Activated CD8-positive, alpha-beta memory T cell treated with anti-CD3 and anti-CD28 coated beads for 4 hours (primary cell): ENCODE data around the gene VWA5B2.

Experiments used
- DNase-seq, 2 donors: peaks; one replicate each; pipeline ENCODE4 v3.0.0-alpha.2; 2020; ENCODE audit warnings: low read depth in 2 of 2

Gene VWA5B2

DNA sequence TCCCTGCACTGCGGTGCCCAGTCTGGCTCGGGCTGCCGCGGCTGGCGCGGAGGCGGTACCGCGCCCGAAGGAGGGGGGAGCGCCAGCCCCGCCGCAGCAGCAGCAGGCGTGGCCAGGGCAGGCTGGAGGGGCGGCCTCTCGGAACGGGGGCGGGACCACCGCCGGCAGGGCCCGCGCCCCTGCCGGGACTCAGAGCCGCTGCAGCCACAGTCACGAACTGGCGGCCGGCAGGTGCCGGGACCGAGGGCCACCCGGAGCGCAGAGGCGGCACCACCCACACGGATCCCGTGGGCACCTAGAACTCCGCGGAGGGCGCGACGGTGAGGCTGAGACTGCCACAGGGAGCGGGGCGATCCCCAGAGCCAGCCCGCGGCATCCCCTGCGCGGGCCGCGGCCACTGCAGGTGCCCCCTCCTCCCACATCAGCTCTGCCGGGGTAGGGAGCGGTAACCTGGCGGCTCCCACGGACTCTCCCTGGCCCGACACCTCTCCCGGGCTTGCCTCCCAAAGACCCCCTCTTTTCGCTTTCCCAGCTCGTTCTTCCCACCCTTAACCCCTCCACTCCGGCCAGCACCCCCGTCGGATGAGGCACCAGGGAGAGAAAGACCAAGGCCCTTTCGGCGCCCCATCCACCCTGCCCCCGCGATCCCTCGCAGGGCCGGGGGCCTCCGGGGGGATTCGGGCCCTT is at the start of gene VWA5B2:
VWA5B2 (plus strand) TSS at position 192 of the 687 bp plus-strand sequence. CDS start 944 bp downstream, outside the sequence.
- DNase-seq, result peak; percentile 44 to 53

DNA sequence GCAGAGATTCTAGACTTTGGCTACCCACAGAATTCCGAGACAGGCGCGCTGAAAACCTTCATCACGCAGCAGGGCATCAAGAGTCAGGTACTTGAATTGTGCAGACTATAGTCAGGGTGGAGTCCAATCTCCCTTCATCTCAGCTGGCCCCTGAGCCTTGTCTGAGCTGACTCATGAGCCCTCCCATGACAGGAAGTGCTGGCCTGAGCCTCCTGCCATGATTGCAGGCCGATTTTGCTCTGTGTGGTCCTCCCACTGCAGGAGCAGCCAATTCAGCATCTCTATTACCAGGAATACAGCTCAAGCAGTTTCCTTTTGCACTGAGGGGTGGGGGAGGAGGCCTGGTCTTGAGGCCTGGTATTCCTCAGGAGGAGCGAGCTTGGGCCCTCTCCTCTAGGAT is 49.2 kb upstream of the VWA5B2 start:
- no peak for DNase-seq

DNA sequence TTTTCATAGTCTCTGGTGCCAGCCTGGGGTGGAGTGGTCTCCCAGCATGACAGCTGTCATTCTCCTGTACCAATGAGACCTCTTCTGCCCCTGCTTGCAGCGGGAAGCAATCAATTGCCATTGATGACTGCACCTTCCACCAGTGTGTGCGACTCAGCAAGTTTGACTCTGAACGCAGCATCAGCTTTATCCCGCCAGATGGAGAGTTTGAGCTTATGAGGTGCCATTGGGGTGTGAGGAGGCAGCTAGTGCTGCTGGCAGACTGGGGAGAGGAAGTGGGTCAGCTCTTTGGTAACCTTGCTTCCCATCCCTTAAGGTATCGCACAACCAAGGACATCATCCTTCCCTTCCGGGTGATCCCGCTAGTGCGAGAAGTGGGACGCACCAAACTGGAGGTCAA is 47.8 kb upstream of the VWA5B2 start:
- DNase-seq, result no peak

DNA sequence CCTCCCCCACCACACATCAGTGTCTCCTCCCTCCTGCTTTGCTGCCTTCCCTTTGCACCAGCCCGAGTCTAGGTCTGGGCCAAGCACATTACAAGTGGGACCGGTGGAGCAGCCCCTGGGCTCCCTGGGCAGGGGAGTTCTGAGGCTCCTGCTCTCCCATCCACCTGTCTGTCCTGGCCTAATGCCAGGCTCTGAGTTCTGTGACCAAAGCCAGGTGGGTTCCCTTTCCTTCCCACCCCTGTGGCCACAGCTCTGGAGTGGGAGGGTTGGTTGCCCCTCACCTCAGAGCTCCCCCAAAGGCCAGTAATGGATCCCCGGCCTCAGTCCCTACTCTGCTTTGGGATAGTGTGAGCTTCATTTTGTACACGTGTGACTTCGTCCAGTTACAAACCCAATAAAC is 45.7 kb upstream of the VWA5B2 start:
- DNase-seq, result no peak

DNA sequence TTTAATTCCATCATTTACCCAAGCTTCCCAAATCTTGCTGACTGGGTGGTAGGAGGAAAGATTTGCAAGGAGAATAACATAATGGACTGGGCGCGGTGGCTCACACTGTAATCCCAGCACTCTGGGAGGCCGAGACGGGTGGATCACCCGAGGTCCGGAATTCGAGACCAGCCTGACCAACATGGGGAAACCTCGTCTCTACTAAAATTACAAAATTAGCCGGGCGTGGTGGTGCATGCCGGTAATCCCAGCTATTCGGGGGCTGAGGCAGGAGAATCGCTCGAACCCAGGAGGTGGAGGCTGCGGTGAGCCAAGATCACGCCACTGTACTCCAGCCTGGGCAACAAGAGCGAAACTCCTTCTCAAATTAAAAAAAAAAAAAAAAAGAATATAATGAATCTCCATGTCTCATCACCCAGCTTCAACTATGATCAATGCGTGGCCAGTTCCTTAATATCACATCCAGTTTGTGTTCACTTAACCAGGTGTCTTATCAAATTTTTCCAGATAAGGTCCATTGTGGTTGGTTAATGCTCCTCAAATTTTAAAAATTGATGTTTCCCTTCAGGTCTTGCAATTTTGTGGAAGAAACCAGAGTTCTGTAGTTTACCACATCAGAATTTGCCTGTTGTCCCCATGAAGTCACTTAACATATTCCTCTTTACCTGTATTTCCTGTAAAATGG is 44.7 kb upstream of the VWA5B2 start:
- DNase-seq, result no peak

DNA sequence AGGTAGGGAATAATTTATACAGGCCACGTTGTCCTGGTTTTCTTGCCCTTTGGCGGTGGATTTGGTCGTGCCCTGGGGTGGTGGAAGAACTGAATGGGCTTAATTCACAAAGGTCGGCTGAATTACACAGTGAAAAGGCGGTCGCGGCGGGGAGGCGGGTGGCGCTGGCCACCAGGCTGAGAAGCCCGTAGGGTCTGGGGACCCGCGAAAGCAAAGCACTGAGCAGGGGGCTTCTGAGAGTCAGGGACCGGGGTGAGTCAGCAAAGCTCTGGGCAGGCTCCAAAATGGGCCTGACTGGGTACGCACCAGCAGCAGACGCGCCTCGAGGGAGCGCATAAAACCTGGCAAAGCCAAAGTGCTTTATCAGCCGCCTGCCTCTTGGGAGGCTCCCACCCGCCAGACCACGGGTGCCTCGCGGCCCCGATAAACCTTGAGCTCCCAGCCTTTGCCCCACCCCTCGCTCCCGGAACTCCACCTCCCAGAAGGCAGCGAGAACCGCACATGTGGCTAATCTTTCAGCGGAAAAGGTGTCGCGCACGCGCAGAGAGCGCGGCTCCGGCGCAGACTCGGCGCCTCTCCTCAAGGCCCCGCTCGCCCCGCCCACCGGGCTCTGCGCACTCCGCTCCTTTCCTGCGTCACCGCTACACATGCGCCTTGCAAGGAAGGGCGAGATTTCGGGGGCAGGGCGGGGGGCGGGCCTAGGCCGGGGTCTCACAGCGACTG is 43.8 kb upstream of the VWA5B2 start:
- peak; percentile 98 to 99 for DNase-seq

DNA sequence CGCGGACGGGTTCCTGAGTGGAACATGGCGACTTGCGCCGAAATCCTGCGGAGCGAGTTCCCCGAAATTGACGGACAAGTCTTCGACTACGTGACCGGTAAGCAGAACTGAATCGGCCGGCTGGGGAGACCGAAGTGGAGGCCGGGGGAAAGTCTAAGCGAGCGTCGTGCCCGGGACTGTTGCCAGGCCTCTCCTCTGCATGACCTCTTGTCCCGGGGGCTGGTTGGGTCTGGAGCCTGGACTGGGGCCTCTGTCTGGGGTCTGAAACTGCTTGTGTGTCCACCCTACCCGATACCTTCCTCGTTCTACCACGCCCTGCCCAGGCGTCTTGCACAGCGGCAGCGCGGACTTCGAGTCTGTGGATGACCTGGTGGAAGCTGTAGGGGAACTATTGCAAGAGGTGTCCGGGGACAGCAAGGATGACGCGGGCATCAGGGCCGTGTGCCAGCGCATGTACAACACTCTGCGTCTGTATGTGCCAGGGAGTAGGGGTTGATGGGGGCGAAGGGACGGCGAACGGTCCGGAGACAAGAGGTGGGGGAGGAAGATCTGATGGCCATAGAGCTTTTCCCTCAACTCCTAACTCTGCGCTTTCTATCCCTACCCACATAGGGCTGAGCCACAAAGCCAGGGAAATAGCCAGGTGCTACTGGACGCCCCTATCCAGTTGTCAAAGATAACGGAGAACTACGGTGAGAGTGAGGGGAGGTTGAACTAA is 43.0 kb upstream of the VWA5B2 start, which contains the start of gene ABCF3:
ABCF3 (plus strand) TSS at position 16 of the 718 bp plus-strand sequence; CDS start at position 25, 9 bp downstream.
- no peak for DNase-seq

DNA sequence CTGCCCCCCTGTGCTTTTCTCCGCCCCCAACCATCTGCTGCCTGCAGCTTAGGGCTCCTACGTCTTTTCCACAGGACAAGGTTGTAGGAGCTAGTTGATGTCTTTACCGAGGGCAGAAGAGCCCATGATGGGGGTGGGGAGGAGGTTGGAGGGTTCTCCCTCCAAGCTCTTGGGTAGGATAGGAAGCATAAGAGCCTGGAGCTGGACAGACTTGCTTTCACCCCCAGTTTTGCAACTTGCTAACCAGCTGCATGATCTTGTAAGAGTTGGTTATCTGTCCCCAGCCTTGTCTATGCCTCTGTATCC is 42.5 kb upstream of the VWA5B2 start:
- no peak for DNase-seq

DNA sequence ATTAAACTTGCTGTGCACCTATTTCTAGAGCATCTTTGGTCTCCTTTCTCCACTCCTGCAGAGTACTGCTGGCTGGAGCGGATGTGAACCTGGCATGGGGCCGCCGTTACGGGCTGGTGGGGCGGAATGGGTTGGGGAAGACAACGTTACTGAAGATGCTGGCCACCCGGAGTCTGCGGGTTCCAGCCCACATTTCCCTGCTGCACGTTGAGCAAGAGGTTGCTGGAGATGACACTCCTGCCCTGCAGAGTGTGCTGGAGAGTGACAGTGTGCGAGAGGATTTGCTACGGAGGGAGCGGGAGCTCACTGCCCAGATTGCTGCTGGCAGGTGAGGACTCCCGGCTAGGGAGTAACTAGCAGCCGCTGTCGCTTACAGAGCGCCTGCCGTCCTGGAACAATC is 41.3 kb upstream of the VWA5B2 start:
- no peak for DNase-seq

DNA sequence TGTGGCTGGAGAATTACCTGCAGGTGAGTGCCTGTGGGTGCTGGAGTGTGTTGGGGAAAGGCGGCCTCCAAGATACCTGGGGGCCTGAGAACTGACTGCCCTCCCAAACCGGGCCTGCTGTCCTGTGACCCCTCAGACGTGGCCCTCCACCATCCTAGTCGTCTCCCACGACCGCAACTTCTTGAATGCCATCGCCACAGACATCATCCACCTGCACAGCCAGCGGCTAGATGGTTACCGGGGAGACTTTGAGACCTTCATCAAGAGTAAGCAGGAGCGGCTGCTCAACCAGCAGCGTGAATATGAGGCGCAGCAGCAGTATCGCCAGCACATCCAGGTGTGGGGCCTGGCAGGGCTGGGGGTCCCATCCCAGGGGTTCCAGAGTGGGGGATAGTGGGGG is 40.0 kb upstream of the VWA5B2 start:
- DNase-seq, result no peak

DNA sequence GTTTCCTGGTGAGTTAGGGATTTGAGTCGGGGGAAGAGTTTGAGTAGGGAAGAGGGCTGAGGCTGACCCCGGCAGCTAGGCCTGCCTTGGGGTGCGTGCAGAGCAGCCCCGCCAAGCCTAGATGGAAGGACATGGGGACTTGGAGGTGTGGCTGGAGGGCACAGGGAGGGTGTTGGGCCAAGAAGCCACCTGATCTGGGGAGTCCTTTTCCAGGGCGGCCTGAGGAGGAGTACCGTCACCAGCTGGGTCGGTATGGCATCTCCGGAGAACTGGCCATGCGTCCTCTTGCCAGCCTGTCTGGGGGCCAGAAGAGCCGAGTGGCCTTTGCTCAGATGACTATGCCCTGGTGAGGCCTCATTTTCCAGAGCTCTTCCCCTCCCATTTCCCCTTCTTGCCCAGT is 36.5 kb upstream of the VWA5B2 start:
- no peak for DNase-seq

DNA sequence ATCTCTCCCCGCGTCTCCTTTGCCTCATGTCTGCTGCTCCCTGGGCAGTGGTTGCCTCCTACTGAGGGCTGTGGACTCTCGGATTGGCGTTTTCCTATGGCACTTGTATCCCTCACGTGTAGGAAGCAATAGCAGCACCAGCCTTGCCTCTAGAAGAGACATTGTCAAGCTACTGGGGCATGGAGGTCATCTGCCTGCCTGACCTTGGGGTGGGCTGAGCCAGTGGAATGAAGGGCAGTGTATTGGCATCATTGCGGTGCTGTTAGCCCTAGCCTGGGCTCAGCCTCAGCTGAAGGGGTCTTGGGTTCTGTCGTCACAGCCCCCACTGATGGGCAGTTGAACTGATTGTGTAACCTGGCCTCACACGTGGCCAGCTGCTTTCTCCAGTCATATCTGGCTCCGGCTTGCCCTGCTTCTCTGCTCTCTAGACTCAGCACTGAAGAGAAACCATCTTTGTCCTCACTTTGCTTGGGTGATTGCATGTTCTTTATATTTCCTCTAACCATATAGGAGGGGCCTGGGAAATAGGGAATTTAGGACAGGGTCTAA is 35.3 kb upstream of the VWA5B2 start:
- DNase-seq, result no peak

DNA sequence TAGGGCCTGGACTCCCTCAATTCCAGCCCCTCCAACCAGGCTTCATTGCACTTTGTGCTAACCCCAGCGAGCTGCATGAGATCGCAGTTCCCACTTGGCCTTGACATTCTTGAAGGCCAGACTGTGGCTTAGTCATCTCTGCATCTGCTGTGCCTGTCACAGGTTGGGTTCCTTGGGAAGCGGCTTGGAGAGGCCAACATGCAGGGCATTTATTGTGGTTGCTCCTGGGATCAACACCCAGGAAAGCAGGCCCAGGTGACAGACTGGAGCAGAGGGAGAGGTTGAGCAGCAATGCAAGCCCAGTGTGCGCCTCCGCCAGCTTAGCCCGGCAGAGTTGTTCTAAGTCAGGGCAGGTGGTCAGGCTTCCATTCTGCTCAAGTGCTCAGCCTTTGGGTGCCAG is 32.8 kb upstream of the VWA5B2 start:
- DNase-seq, result no peak

DNA sequence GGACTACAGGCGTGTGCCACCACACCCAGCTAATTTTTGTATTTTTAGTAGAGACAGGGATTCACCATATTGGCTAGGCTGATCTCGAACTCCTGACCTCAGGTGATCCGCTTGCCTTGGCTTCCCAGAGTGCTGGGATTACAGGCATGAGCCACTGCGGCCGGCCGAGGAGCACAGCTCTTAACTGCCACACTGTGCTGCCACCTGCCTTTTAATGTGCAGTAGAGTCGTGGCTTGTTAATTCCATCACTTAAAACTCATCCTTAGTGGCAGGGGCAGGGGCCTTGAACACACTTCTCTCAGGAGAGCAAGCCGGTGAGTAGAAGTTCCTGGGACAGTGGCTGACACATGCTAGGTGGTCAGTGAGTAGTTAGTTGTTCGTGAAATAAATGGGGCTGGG is 30.9 kb upstream of the VWA5B2 start:
- no peak for DNase-seq

DNA sequence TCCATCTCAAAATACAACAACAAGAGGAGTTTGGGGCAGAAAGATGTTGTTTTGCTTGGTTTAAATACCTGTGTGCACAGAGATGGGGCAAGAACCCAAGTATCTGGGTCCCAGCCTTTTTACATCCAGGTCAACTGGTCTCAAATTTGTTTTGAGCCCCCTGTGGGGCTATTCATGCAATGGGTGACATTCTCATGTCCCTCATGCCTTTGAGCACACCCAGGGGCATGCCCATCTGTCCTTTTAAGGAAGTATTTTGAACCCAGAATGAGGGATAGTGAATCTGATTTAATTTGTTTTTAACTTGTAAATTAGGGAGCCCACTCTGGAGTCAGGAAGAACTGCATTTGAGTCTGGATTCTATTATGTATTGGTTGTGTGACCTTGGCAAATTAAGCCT is 28.6 kb upstream of the VWA5B2 start:
- no peak for DNase-seq

DNA sequence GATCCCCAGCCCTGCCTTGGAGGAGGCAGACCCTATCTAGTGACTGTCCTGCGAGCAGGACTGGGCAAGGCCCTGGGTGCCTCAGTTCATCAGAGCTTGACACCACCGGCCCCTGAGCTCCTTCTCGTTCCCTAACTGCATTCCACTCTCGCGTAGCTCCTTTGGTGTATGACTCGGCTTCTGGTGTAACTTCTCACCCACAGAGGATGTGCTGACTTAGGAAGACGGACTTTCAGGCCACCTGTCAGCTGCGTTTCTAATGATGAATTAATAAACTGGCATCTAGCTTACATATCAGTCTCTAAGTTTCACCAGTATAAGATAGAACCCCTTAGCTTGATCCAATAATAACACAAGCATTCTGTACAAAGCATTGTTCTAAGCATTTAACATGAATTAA is 25.9 kb upstream of the VWA5B2 start:
- no peak for DNase-seq

DNA sequence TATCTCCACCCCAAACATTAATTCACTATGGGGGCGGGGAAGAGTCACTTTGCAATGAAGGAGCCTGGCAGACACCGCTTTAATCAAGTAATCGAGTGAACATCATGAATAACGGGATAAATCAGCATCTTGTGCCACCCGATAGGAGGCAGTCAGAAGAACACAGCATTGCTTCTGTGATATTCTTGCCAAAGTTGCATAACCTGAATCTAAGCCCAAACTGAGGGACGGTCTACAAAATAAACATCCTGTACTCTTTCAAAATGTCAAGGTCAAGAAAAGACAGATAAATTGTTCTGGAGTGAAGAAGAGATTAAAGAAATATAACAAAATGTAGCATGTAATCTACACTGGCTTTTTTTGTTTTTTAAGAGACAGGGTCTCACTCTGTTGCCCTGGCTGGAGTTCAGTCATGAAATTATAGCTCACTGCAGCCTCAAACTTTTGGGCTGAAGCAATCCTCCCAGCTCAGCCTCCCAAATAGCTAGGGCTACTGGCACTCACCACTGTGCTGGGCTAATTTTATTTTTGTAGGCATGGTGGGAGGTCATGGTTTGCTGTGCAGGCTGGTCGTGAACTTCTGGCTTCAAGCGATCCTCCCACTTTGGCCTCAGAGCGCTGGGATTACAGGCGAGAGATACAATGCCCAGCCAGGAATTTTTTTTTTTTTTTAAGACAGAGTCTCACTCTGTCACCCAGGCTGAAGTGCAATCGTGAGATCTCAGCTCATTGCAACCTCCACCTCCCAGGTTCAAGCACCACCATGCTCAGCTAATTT is 20.1 kb upstream of the VWA5B2 start:
- no peak for DNase-seq

DNA sequence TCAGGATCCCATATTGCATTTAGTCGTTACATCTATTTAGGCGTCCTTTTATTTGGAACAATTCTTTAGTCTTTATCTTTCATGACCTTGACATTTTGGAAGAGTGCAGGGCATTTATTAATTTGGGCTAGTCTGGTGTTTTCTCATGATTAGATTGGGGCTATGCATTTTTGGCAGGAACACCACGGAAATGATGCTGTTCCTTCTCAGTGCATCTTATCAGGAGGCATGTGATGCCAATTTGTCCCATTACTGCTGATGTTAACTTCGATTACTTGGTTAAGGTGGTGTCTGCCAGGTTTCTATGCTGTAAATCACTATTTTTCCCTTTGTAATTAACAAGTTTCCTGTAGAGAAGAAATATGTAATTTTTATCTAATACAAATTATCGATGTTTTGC is 18.1 kb upstream of the VWA5B2 start:
- DNase-seq, result no peak

DNA sequence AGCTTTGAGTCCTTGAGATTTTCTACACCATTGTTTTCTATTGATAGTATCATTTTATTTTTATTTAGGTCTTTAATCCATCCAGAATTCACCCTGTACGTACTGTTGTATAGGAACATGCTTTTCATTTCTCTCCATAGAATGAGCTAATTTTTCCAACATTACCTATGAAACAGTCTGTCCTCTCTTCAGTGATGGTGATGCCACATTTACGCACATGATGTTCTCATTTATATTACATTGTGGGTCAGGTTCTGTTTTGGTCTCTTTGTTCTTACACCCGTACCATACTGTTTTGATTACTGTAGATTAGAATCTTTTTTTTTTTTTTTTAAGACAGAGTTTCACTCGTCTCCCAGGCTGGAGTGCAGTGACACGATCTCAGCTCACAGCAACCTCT is 17.7 kb upstream of the VWA5B2 start:
- DNase-seq, result no peak

DNA sequence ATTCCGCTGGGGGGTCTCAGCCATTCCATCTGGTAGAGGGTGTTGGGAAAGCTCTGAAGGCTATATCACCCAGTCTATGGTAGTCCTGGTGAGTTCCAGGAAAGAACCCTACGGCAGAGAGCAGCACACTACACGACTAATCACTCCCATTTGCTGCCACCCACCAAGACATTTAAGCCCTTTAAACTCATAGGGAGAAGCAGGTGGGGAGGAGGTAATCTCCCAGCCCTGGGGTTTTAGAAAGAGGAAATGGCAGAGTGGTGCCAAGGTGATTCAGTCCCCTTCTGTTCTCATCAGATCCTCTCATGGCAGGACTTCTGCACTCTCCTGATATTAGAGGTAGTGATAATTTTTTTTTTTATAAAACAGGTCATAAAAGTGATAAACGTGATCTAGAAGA is 10.6 kb upstream of the VWA5B2 start:
- no peak for DNase-seq

DNA sequence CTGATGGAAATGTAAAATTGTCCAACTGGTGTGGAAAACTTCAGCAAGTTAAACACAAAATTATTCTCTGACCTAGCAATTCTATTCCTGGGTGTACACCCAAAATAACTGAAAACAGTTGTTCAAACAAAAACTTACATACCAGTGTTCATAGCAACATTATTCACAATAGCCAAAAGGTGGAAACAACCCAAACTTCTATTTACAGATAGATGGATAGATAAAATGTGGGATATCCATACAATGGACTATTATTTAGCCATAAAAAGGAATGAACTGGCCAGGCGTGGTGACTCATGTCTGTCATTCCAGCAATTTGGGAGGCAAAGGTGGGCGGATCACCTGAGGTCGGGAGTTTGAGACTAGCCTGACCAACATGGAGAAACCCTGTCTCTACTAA is 6.9 kb upstream of the VWA5B2 start:
- DNase-seq, result no peak
